Transverse colon (tissue), 4 donors: Measurements from ENCODE around the gene ZNF74.

Source experiments
- CTCF ChIP-seq, 5 experiments: fragments of 200-600 bp in 3 of 5; fragments of 450-650 bp in 2 of 5; sonication (generic) in 3 of 5; IDR thresholded peaks; 1 replicate in 2 of 5; 2 replicates in 3 of 5; pipeline ENCODE4 v1.5.1; 2016 to 2017; ENCODE audit warnings: antibody characterized with exemption in 5 of 5, inconsistent platforms in 3 of 5, mild to moderate bottlenecking in 2 of 5, moderate library complexity in 1 of 5
- POLR2A ChIP-seq: fragments of 450-650 bp; IDR thresholded peaks from one replicate; pipeline ENCODE4 v1.6.1; 2016; ENCODE audit warnings: antibody characterized with exemption, mild to moderate bottlenecking, moderate library complexity
- POLR2AphosphoS5 ChIP-seq, 3 donors: sonication (generic); formaldehyde crosslinking; IDR thresholded peaks; one replicate each; pipeline ENCODE4 v1.6.1; 2016; ENCODE audit warnings: antibody characterized with exemption in 3 of 3

GRCh38 chr22:20402960-20403778, 9.2 kb downstream of the ZNF74 start:
- TF ChIP-seq CTCF (IDR thresholded peaks at IDR 0.05) = no peak
- no peak for TF ChIP-seq POLR2AphosphoS5 (IDR thresholded peaks at IDR 0.05)
- no peak for TF ChIP-seq POLR2A
